Middle frontal gyrus (tissue), 1 donor: Measurements from ENCODE around the gene RCSD1.

Source experiments
- DNase-seq: peaks from one replicate; pipeline ENCODE4 v3.0.0-alpha.2; 2015; ENCODE audit warnings: low spot score; ENCODE audit errors: extremely low spot score

The RCSD1 gene

GRCh38 chr1:167683641-167684502 is 53.8 kb downstream of the RCSD1 start:
- no peak for DNase-seq

GRCh38 chr1:167685844-167686243 is 55.8 kb downstream of the RCSD1 start:
- no peak for DNase-seq

GRCh38 chr1:167687919-167688519 is 58.0 kb downstream of the RCSD1 start:
- DNase-seq: peak; percentile 83

- DNase-seq: no peak
Observed at GRCh38 chr1:167689567-167689920, 59.5 kb downstream of the RCSD1 start.

GRCh38 chr1:167690053-167690452 is 60.0 kb downstream of the RCSD1 start:
- no peak for DNase-seq

- DNase-seq: no peak
Observed at GRCh38 chr1:167693425-167694045, 63.5 kb downstream of the RCSD1 start.

- DNase-seq: no peak
Observed at GRCh38 chr1:167694691-167695090, 64.7 kb downstream of the RCSD1 start.

- no peak for DNase-seq
Observed at GRCh38 chr1:167695147-167695546, 65.1 kb downstream of the RCSD1 start.

GRCh38 chr1:167695756-167696561 is 65.9 kb downstream of the RCSD1 start:
- DNase-seq: no peak

GRCh38 chr1:167697667-167698141 is 67.7 kb downstream of the RCSD1 start:
- DNase-seq: no peak

- DNase-seq: no peak
Observed at GRCh38 chr1:167698313-167698712, 68.3 kb downstream of the RCSD1 start.

GRCh38 chr1:167701510-167701909 is 71.5 kb downstream of the RCSD1 start:
- DNase-seq: no peak

- no peak for DNase-seq
Observed at GRCh38 chr1:167703557-167703956, 73.5 kb downstream of the RCSD1 start.

GRCh38 chr1:167704715-167705114 is 74.7 kb downstream of the RCSD1 start:
- DNase-seq: no peak

- no peak for DNase-seq
Observed at GRCh38 chr1:167705250-167705649, 75.2 kb downstream of the RCSD1 start.

GRCh38 chr1:167706363-167706762 is 76.3 kb downstream of the RCSD1 start:
- no peak for DNase-seq

GRCh38 chr1:167706931-167707877 is 77.2 kb downstream of the RCSD1 start:
- no peak for DNase-seq

GRCh38 chr1:167707942-167708341 is 77.9 kb downstream of the RCSD1 start:
- DNase-seq: no peak

- DNase-seq: no peak
Observed at GRCh38 chr1:167708940-167709389, 78.9 kb downstream of the RCSD1 start.

- no peak for DNase-seq
Observed at GRCh38 chr1:167710836-167711235, 80.8 kb downstream of the RCSD1 start.
